ENCODE data around the gene CA12. TPM values are rescaled to one million over a fixed set of nuclear protein-coding genes. Genes with fewer than 3 reads are reported as not detected.

Gene CA12
- total and polyA plus RNA-seq, 10 of the 15 experiments (the other 5 are each of a cell fraction or from before 2014, with no cell fraction given): 0.03 to 0.10 TPM; not detected in 8

GRCh38 chr15:63407612-63408011 is 26.0 kb upstream of the CA12 start (continued):
- TF ChIP-seq ZBTB33 (IDR thresholded peaks at IDR 0.05): no peak
- TF ChIP-seq RUNX3 (IDR thresholded peaks at IDR 0.05; ENCODE audit: low read length): no peak
- no peak for TF ChIP-seq EED (IDR thresholded peaks at IDR 0.05; ENCODE audit: low read depth)

DNA sequence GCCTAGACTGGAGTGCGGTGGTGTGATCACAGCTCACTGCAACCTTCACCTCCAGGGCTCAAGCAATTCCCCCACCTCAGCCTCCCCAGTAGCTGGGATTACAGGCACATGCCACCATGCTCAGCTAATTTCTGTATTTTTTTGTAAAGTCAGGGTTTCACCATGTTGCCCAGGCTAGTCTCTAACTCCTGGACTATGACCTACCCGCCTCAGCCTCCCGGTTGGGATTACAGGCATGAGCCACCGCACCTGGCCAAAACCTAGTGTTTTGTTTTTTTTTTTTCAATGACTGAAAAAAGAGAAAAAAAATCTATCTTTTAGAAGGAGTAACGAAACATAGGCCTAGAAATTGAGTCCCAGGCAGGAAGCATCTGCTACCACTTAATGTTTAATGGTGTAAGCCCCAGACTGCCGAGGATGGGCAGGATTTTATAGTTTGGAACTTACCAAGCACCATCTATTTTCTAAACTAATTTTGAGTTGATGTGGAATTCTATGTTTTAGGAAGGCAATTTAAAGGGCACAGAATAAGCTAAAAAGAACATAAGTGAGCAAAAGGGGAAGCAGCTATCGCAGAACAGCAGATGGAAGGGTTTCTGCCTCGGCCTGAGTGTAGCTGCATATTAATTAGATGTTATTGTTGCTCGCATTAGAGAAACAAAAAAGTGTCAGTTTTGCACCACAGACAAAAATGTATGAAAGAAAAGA is 24.2 kb upstream of the CA12 start:
- in situ Hi-C loops (cut with MboI): loop anchor here (5.0 kb wide), 1 partner anchor 359 kb away; no protein-coding TSS in a partner anchor
- Histone ChIP-seq H4K20me1 (ENCODE audit: control insufficient read depth, insufficient read depth) (no peaks in the 10 kb centered on the region), H3K36me3 (ENCODE audit: control insufficient read depth in 2 of 2, insufficient read depth in 2 of 2, low read length in 1 of 2) (no peaks in the 10 kb centered on the region), H3K9ac (ENCODE audit: control insufficient read depth, insufficient read depth, low read length) (no peak overlapping the region), H2AFZ (ENCODE audit: control insufficient read depth, low read depth, low read length) (no peak overlapping the region), H3K4me1 (ENCODE audit: control insufficient read depth, insufficient read depth, low read length) (no peaks in the 10 kb centered on the region), H3K4me2 (ENCODE audit: control insufficient read depth, insufficient read depth) (no peak overlapping the region), H3K27ac (ENCODE audit: control insufficient read depth, insufficient read depth) (no peak overlapping the region), H3K79me2 (ENCODE audit: control insufficient read depth, insufficient read depth, low read length) (no peaks in the 10 kb centered on the region), H3K4me3 (no peak overlapping the region), H3K9me3 (replicated peaks; ENCODE audit: control insufficient read depth, insufficient read depth, low read length) (no peaks in the 10 kb centered on the region), H3K27me3 (replicated peaks in 1 of 2; ENCODE audit: control insufficient read depth in 2 of 2, insufficient read depth in 2 of 2, low read length in 1 of 2) (no peaks in the 10 kb centered on the region)
- ATAC-seq: no peak
- ChIA-PET CTCF (interaction anchor here (1.3 to 3.2 kb wide), 3 partner anchors 67 to 662 kb away, joined by 3 to 56 read pairs (median 4); no protein-coding TSS in a partner anchor), POLR2A (no interaction called here), SMC1A (ENCODE audit: uncharacterized antibody, unreplicated experiment) (interaction anchor here (0.6 to 2.3 kb wide), 9 partner anchors 9 to 277 kb away, joined by 3 to 15 read pairs (median 4); no protein-coding TSS in a partner anchor), RAD21 (ENCODE audit: unreplicated experiment) (interaction anchor here (1.5 to 2.8 kb wide), 2 partner anchors 115 to 117 kb away, joined by 6 to 20 read pairs; no protein-coding TSS in a partner anchor)
- intact Hi-C loops (cut with micrococcal nuclease; ENCODE audit: unreplicated experiment): loop anchor here (10.0 kb wide), 1 partner anchor 251 kb away; the partner anchor contains the start of gene RPS27L
- WGBS (ENCODE audit: insufficient coverage, insufficient replicate concordance, low lambda C conversion rate, missing lambda C conversion rate): 65% methylated on average over 9 of the region's 9 CpGs
- no peak for DNase-seq (ENCODE audit: low read depth, low spot score)
- FAIRE-seq: no peak
- BruUV-seq (replicated peaks): no TSS peak
- TF ChIP-seq ZBTB11 (CRISPR knock-in tag; IDR thresholded peaks at IDR 0.05): no peak
- no peak for TF ChIP-seq WRNIP1 (IDR thresholded peaks at IDR 0.05; ENCODE audit: borderline replicate concordance, low read depth, low read length)
- no peak for TF ChIP-seq E2F4 (IDR thresholded peaks at IDR 0.05; ENCODE audit: low read depth, low read length)
- no peak for TF ChIP-seq JUND (IDR thresholded peaks at IDR 0.05; ENCODE audit: low read depth, low read length)
- no peak for TF ChIP-seq RUNX3 (IDR thresholded peaks at IDR 0.05; ENCODE audit: low read length)
- no peak for TF ChIP-seq IRF3 (IDR thresholded peaks at IDR 0.05)
- no peak for TF ChIP-seq ZBTB33 (IDR thresholded peaks at IDR 0.05)
- no peak for TF ChIP-seq RBBP5 (conservative IDR thresholded peaks at IDR 0.05)
- TF ChIP-seq MEF2B (IDR thresholded peaks at IDR 0.05; ENCODE audit: partially characterized antibody, poor library complexity, severe bottlenecking): no peak
- TF ChIP-seq ZSCAN29 (IDR thresholded peaks at IDR 0.05): no peak
